Transverse colon (tissue), 4 donors: ENCODE data around the gene OAS3.

ENCODE experiments used
- CTCF ChIP-seq, 5 experiments: fragments of 200-600 bp in 3 of 5; fragments of 450-650 bp in 2 of 5; sonication (generic) in 3 of 5; IDR thresholded peaks; 1 replicate in 2 of 5; 2 replicates in 3 of 5; pipeline ENCODE4 v1.5.1; 2016 to 2017; ENCODE audit warnings: antibody characterized with exemption in 5 of 5, inconsistent platforms in 3 of 5, mild to moderate bottlenecking in 2 of 5, moderate library complexity in 1 of 5
- POLR2A ChIP-seq: fragments of 450-650 bp; IDR thresholded peaks from one replicate; pipeline ENCODE4 v1.6.1; 2016; ENCODE audit warnings: antibody characterized with exemption, mild to moderate bottlenecking, moderate library complexity
- POLR2AphosphoS5 ChIP-seq, 3 donors: sonication (generic); formaldehyde crosslinking; IDR thresholded peaks; one replicate each; pipeline ENCODE4 v1.6.1; 2016; ENCODE audit warnings: antibody characterized with exemption in 3 of 3

GRCh38 chr12:112913038-112913688 is 25.1 kb upstream of the OAS3 start:
- TF ChIP-seq CTCF (IDR thresholded peaks at IDR 0.05) (no peak), POLR2A (no peak), POLR2AphosphoS5 (IDR thresholded peaks at IDR 0.05) (no peak)
